Esophagus squamous epithelium (tissue), 4 donors: ENCODE measurements around the gene MICAL2.

Source experiments
- CTCF ChIP-seq, 6 experiments: fragments of 450-650 bp in 4 of 6; fragments of 200-600 bp in 2 of 6; sonication (generic) in 2 of 6; IDR thresholded peaks; one replicate each; pipeline ENCODE4 v1.5.1; 2016 to 2019; ENCODE audit warnings: antibody characterized with exemption in 6 of 6, mild to moderate bottlenecking in 4 of 6, moderate library complexity in 4 of 6
- POLR2A ChIP-seq, 4 donors: fragments of 450-650 bp; IDR thresholded peaks; one replicate each; pipeline ENCODE4 v1.6.1; 2017; ENCODE audit warnings: antibody characterized with exemption in 4 of 4, mild to moderate bottlenecking in 4 of 4, moderate library complexity in 3 of 4

GRCh38 chr11:12149672-12150225 is 39.4 kb downstream of the MICAL2 start:
- no peak for TF ChIP-seq CTCF (IDR thresholded peaks at IDR 0.05)
- no peak for TF ChIP-seq POLR2A (IDR thresholded peaks at IDR 0.05)
